Motor neuron (in vitro differentiated cells): ENCODE results near the gene CACTIN. TPM values are rescaled to one million over a fixed set of nuclear protein-coding genes. Genes with fewer than 3 reads are reported as not detected.
"Not testable (repeated sequence)": the region's sequence is repeated elsewhere in the genome, so short reads cannot be mapped to it uniquely, and the experiment has no call there.

ENCODE experiments used
- ATAC-seq, 8 experiments: fragments of 200-7000 bp; cut with Tn5 transposase; replicated peaks in 6 of 8; 2 replicates each; pipeline ENCODE4 v1.8.0; 2021; ENCODE audit warnings: mild to moderate bottlenecking in 8 of 8, moderate library complexity in 8 of 8
- H3K27ac ChIP-seq, 2 donors: fragments of 250-450 bp; sonication (Bioruptor Pico); 2 replicates each; pipeline ENCODE4 v1.9.0; 2021; ENCODE audit warnings: antibody characterized with exemption in 2 of 2, mild to moderate bottlenecking in 2 of 2, moderate library complexity in 1 of 2
- H3K4me1 ChIP-seq, 2 donors: fragments of 250-450 bp; sonication (Bioruptor Pico); replicated peaks in 1 of 2; 2 replicates each; pipeline ENCODE4 v1.6.1; 2021; ENCODE audit warnings: antibody characterized with exemption in 2 of 2, mild to moderate bottlenecking in 2 of 2, moderate library complexity in 1 of 2
- H3K4me3 ChIP-seq, 5 donors: fragments of 250-450 bp; sonication (Bioruptor Pico); 2 replicates each; pipeline ENCODE4 v1.9.0; 2021; ENCODE audit warnings: antibody characterized with exemption in 5 of 5, mild to moderate bottlenecking in 5 of 5, moderate library complexity in 4 of 5
- WGBS, 10 experiments: fragments of 450-650 bp; shearing (Covaris generic); methylation state at CpG; one replicate each; pipeline ENCODE4 v1.0.0; 2022; 5-methylcytosine and 5-hydroxymethylcytosine counted together
- in situ Hi-C, 9 experiments: fragments of 400-800 bp; cut with MboI; loops; one replicate each; pipeline ENCODE4 v1.15.0; 2021; ENCODE audit warnings: low sequenced_read_pairs in 9 of 9, low pct_unique_long_range_greater_than_20kb in 2 of 9; ENCODE audit not compliant: unreplicated experiment in 9 of 9
- total RNA-seq, 8 experiments: library from RNA; unstranded; fragments of 300-600 nt; gene quantifications; 2 replicates each; pipeline versions ENCODE4 v1.2.3 to v1.2.4, GENCODE V29; 2022

Gene CACTIN
- total RNA-seq, 8 experiments from 2014 or later = 11.7 to 23.0 (median 15.7) TPM

DNA sequence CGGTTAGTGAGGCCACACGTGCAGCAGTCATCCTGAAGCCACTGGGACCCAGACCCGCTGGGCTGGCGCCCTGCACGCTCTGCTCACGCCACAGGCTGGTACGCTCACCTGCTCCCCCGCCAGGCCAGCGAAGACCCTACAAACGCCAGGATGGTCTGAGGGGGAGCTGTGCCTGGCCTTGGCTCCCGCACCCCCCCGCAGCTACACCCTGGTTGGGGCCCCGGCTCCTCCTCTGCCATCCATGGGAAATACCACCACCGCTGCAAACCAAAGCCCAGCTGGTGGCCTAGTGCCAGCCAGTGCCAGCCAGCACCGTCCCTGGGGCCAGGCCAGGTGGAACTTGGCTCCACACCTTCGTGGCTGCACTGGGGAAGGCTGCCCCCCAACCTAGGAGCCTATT, 23.3 kb upstream of the CACTIN start:
- Histone ChIP-seq H3K4me3 (no peak overlapping the region), H3K4me1 (no peaks in the 10 kb centered on the region), H3K27ac (no peak overlapping the region)
- in situ Hi-C loops = loop anchor here in 2 of 9 experiments (25.0 kb wide), 1 partner anchor 562 kb away; no protein-coding TSS in a partner anchor
- ATAC-seq = no peak
- no CpG with 5 or more reads among the region's 16 CpGs for WGBS, 10 experiments

DNA sequence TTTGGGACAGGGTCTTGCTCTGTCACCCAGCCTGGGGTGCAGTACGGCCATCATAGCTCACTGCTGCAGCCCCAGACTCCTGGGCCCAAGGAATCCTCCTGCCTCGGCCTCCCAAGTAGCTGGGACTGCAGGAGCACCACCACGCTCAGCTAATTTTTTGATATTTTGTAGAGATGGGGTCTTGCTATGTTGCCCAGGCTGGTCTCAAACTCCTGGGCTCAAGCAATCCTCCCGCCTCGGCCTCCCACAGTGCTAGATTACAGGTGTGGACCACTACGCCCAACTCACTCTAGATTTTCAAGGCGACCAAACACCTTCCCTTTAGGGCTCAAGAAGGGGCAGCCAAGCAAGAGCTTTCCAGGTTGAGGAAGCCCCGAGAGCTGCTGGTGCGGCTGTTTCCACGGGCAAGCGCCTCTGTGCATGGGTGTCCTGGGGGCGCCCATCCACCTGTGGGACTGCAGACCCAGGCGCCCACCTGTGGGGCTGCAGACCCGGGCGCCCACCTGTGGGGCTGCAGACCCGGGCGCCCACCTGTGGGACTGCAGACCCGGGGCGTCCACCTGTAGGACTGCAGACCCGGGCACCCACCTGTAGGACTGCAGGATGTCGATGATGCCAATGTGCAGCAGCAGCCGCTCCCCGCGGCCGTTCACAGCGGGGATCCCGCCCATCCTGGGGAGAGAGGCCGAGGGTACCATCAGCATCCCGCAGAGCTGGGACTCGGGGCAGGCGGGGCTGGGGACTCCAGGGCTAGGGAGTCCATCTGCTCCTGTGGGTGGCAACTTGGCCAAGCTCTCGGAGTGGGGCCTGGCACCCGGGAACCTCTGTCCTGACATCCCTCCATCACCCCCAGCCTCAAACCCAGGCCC, 21.7 kb upstream of the CACTIN start:
- in situ Hi-C loops = no loop called here
- no peak overlapping the region for H3K4me3 ChIP-seq
- H3K27ac ChIP-seq = no peak overlapping the region
- 91 to 100% (median 92%) methylated on average over 2 to 9 of the region's 33 CpGs; no CpG with 5 or more reads in 6 of the 10 experiments for WGBS, 10 experiments
- H3K4me1 ChIP-seq = no peaks in the 10 kb centered on the region
- ATAC-seq = no peak

DNA sequence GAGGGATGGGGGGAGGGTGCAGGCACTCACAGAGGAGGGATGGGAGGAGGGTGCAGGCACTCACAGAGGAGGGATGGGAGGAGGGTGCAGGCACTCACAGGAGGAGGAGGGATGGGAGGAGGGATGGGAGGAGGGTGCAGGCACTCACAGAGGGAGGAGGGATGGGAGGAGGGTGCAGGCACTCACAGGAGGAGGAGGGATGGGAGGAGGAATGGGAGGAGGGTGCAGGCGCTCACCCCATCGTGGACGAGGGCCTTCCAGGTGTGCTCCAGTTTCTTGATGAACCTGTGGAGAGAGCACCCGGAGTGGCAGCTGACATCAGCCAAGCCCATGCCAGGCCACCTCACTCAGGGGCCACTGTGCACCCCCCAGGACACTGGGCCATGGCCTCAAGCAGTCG, 20.5 kb upstream of the CACTIN start:
- H3K27ac ChIP-seq, ATAC-seq, H3K4me1 ChIP-seq, H3K4me3 ChIP-seq, in situ Hi-C loops: not testable (repeated sequence)
- no CpG with 5 or more reads among the region's 5 CpGs for WGBS, 10 experiments

DNA sequence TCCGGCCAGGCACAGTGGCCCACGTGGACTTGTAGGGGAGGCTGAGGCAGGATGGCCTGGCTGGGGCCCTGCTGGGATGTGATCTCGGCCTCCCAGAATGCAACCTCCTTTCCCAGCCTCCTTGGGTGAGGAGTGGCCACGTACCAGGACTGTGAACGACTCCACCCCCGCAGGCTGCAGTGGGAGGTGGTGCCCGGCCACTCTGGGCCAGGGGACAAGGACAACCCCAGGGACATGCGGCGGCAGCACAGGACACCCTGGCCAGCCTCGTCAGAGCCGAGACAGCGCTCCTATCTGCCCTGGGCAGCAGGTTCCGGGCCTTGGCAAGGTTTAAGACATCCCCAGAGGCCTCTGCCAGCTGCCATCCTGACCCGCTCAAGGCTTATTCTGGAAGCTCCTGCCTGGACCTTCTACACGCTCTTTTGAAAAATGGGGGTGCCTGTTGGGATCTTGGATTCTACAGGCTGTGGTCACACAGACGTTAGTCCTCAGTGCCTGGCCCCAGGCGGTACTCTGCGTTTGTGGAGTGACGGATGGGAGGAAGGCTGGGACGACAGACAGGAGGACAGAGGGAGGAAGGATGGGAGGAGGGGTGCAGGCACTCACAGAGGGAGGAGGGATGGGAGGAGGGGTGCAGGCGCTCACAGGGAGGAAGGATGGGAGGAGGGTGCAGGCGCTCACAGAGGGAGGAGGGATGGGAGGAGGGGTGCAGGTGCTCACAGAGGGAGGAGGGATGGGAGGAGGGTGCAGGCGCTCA, 19.9 kb upstream of the CACTIN start:
- peak in 1 of 8 experiments; percentile 16 for ATAC-seq
- no peaks in the 10 kb centered on the region for H3K4me1 ChIP-seq
- no peak overlapping the region for H3K4me3 ChIP-seq
- H3K27ac ChIP-seq = no peak overlapping the region
- WGBS, 10 experiments = 76 to 100% (median 92%) methylated on average over 1 to 5 of the region's 23 CpGs; no CpG with 5 or more reads in 3 of the 10 experiments
- in situ Hi-C loops = no loop called here

DNA sequence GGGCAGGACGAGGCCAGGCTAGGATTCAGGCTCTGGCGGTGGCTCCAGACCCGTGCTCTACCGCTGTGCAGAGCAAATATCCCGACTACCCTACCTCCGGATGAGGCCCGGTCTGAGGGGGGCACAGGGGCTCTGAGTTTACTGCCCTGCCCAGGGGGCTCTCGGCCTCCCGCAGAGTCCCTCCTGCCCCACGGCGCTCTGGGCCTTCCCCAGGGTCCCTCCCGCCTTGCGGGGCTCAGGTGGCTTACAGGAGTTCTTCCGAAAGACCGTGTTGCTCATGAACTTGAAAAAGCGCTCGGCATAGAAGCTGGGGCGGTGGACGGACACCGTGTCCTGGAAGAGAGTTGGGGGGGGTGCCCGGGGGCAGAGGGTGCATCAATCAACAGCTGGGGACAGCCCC, 19.1 kb upstream of the CACTIN start:
- Histone ChIP-seq H3K4me3 (no peak overlapping the region), H3K27ac (no peak overlapping the region), H3K4me1 (no peaks in the 10 kb centered on the region)
- WGBS, 10 experiments = 95 to 100% (median 96%) methylated on average over 1 to 5 of the region's 21 CpGs; no CpG with 5 or more reads in 7 of the 10 experiments
- in situ Hi-C loops = no loop called here
- no peak for ATAC-seq

DNA sequence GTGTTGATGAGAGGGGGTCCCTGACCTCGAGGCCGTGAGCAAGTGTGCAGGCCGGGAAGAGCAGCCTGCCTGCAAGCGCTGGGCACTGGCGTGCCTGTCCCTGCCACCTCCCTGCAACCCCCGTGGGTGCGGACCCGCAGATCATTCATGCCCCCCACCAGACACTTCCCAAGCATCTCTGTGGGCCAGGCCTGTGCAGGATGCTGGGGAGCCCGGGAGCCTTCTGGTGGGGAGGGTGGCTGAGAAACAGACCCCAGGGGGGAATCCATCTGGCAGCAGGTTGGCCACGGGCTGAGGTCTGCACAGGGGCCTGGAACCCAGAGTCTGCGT, 18.4 kb upstream of the CACTIN start:
- WGBS, 10 experiments = 40 to 100% (median 92%) methylated on average over 1 to 2 of the region's 11 CpGs; no CpG with 5 or more reads in 6 of the 10 experiments
- no peak overlapping the region for H3K4me3 ChIP-seq
- H3K27ac ChIP-seq = no peak overlapping the region
- ATAC-seq = no peak
- in situ Hi-C loops = no loop called here
- no peaks in the 10 kb centered on the region for H3K4me1 ChIP-seq

DNA sequence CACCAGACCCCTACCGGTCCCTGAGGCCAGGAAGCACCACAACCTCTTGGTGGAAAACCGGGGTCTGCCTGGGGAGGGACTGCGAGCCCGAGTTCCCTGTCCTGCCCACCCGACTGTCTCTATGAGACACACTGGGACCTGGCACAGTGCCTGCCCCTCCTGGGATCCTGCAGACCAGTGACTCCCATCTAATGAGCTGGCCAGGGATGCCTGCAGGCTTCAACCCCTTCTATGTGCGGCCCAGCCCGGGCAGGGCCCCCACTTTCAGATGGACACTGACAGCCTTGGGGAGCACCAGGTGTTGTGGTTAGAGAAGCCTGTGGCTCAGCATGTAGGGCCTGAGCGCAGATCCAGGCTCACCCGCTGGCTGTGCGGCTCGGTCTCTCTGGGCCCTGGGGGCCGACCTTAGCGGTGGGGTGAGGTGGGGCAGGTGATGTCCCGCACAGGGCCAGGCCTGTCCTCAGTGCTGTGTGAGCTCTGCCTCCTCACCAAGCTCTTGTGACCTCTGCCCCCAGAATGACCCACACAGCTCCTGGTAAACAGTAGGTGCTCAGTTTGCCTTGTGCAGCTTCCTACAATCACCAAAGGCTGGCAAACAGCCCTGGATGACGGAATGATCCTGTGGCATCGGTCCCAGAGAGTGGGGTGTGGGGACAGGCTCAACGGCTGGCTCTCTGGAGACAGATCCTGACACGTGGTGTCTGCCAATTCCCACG, 17.9 kb upstream of the CACTIN start:
- peak in 3 of 8 experiments; percentile 4 to 49 (median 22) for ATAC-seq
- WGBS, 10 experiments = 0 to 90% (median 75%) methylated on average over 1 to 12 of the region's 19 CpGs; no CpG with 5 or more reads in 4 of the 10 experiments
- H3K4me1 ChIP-seq = no peaks in the 10 kb centered on the region
- no peak overlapping the region for H3K4me3 ChIP-seq
- in situ Hi-C loops = no loop called here
- no peak overlapping the region for H3K27ac ChIP-seq

DNA sequence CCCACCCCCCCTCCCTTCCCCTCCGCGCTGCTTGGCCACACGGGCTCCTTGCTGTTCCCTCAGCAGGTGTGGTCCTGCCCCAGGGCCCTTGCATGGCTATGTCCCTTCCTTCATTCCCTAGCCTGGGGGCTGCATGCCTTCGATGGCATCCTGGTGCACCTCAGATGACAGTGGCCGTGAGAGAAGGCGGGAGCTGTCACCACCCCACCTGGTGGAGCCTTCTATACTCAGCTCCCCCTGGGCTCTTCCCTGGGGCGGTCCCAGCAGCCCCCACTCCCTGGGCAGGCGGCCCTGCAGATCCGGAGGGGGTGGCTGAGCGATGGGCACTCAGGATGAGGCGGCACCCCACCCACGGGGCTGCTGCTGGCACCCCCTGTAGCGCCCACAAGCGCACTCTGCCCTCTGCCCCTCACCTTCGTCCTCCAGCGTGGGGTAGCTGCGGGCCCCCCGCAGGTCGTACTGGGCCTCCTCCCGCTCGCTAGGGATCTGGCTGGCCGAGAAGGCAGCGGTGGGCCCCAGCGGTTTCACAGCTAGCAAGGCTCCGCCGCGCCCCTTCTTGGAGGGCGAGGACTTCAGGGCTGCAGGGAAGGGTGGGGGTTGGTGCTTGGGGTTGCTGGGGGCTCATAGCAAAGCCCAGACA, 17.2 kb upstream of the CACTIN start:
- ATAC-seq = peak in 2 of 8 experiments; percentile 1 to 11
- no peaks in the 10 kb centered on the region for H3K4me1 ChIP-seq
- in situ Hi-C loops = no loop called here
- no peak overlapping the region for H3K27ac ChIP-seq
- H3K4me3 ChIP-seq = no peak overlapping the region
- WGBS, 10 experiments = 40 to 90% methylated on average over 1 to 6 of the region's 28 CpGs; no CpG with 5 or more reads in 8 of the 10 experiments

DNA sequence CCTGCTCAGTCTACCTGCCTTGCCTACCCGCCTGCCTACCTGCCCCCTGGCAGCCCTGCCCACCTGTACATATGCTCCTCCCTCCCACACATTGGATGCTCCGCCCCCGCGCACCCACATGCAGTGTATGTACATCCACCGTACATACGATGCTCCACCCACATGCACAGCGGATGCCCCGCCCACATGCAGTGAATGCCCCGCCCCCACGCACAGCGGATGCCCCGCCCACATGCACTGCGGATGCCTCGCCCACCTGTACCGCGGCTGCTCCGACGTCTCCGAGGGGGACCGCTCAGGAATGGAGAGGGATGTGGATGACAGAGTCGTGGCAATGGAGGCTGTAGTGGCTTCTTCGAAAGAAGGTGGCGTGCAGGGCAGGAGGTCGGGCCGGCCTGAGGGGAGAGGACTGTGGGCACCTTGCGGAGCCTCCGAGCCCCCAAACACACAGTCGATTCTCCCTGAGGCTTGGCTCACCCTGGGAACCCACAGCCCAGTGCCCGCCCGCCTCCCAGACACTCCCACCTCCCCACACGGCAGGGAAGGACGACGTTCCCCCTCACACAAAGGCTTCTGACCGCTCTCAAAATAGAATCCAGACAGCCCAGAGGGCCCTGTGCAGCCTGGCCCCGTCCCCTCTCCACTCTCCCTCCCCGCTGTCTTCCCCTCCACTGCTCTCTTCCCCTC, 16.5 kb upstream of the CACTIN start:
- no peak overlapping the region for H3K27ac ChIP-seq
- peak in 7 of 8 experiments; percentile 20 to 84 (median 36) for ATAC-seq
- peak overlapping the region in 1 of 5 donors; percentile 11 for H3K4me3 ChIP-seq
- in situ Hi-C loops = no loop called here
- WGBS, 10 experiments = no CpG with 5 or more reads among the region's 36 CpGs
- no peaks in the 10 kb centered on the region for H3K4me1 ChIP-seq

DNA sequence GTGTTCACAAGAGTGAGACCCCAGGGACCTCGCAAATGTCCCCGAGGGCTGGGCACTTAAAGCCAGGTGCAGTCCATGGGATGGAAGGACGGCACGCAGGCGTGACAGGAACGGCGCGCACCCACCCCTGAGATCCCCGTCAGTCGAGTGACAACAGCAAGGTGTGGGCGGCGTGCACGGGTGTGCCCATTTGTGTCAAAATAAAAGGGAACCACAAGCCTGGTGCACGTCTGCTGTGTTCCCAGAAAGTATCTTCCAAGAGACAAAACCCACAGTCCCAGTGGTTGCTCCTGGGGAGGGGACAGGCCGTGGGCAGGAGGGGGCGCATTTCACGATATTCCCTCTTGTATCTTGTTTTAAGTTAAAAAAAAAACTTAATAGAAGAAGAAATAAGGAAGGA, 15.7 kb upstream of the CACTIN start:
- H3K27ac ChIP-seq = no peak overlapping the region
- H3K4me1 ChIP-seq = no peaks in the 10 kb centered on the region
- no peak overlapping the region for H3K4me3 ChIP-seq
- in situ Hi-C loops = no loop called here
- WGBS, 10 experiments = 67 to 100% (median 95%) methylated on average over 1 to 11 of the region's 17 CpGs; no CpG with 5 or more reads in 4 of the 10 experiments
- no peak for ATAC-seq

DNA sequence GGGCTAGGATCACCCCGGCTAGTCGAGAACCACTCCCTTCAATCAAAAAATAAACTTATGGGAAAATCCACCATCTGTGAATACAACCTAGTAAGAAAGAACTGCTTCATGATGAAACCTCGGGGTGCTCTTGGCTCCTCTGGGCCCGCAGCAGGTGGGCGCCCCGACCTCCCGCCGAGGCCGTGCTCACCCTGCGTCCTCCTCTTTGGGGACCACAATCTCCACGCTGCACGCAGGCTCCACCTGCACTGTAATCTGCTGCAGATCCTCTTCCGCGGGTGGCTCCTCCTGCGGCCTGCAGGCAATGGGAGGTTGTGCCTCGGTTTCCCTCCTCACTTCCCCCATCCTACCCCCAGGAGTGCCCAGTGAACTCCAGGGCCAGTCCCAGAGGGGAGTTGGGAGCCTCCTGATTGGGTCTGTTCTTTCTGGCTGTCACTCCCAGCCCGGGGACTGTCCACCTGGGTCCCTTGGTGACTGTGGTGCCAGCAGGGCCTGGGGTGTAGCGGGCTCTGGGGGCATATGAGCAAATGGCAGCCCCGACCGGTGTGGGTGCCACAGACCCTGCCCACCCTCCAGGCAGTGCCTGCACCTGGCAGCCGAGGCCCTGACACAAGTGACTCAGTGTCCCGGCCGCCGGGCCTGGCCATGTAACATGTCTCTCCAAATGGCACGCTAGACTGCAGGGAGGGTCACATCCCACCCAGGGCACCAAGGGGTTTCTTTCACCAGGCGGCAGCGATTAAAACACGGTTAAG, 15.1 kb upstream of the CACTIN start:
- no peak overlapping the region for H3K27ac ChIP-seq
- H3K4me3 ChIP-seq = no peak overlapping the region
- in situ Hi-C loops = no loop called here
- no peak for ATAC-seq
- H3K4me1 ChIP-seq = no peaks in the 10 kb centered on the region
- 50 to 100% (median 91%) methylated on average over 2 to 13 of the region's 28 CpGs; no CpG with 5 or more reads in 3 of the 10 experiments for WGBS, 10 experiments

DNA sequence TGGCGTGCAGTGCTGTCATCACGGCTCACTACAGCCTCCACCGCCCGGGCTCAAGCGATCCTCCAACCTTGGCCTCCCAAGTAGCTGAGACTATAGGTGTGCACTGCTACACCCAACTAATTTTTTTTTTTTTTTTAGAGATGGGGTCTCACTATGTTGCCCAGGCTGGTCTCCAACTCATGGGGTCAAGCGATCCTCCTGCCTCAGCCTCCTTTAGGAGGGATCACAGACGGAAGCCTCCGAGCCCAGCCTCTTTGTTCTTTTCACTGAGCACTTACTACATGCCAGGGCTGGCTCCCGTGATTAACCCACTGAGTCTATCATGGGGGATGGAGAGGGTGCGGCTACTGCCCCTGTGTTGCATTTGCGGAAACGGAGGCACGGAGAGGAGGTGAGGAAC, 12.9 kb upstream of the CACTIN start:
- 67 to 100% (median 97%) methylated on average over 1 to 5 of the region's 13 CpGs; no CpG with 5 or more reads in 1 of the 10 experiments for WGBS, 10 experiments
- ATAC-seq = no peak
- Histone ChIP-seq H3K27ac (no peak overlapping the region), H3K4me1 (no peaks in the 10 kb centered on the region), H3K4me3 (no peak overlapping the region)
- in situ Hi-C loops = no loop called here
